D721Med (cell line): Measurements from ENCODE around the gene C22orf39.

Experiments
- DNase-seq: peaks from one replicate; pipeline ENCODE4 v3.0.0; 2011; ENCODE audit warnings: low spot score; ENCODE audit not compliant: insufficient read length
- FAIRE-seq: peaks from 2 replicates; lab custom pipeline; 2011; peaks lifted over from hg19 to GRCh38; lab: Jason Lieb, UNC
- CTCF ChIP-seq: IDR thresholded peaks from 2 replicates; pipeline ENCODE4 v1.5.1; 2012; ENCODE audit warnings: mild to moderate bottlenecking, control low read depth; ENCODE audit not compliant: insufficient read depth; ENCODE audit errors: missing control alignments

Gene C22orf39

GRCh38 chr22:19480789-19481188, 33.3 kb upstream of the C22orf39 start:
- DNase-seq (no peak), FAIRE-seq (no peak)
- TF ChIP-seq CTCF = no peak

GRCh38 chr22:19480173-19480568, 32.7 kb upstream of the C22orf39 start:
- FAIRE-seq (no peak), DNase-seq (no peak)
- TF ChIP-seq CTCF = no peak

GRCh38 chr22:19479355-19480172, 32.1 kb upstream of the C22orf39 start, which contains the start of gene CDC45:
Gene CDC45 (plus strand): TSS chr22:19479920. CDS start chr22:19479969, 49 bp downstream.
- TF ChIP-seq CTCF = no peak
- DNase-seq = peak; percentile 93
- peak; percentile 58 for FAIRE-seq

- TF ChIP-seq CTCF = no peak
- FAIRE-seq (no peak), DNase-seq (peak; percentile 45)
Observed at GRCh38 chr22:19478901-19479354, 31.4 kb upstream of the C22orf39 start, which contains the start of gene UFD1. Gene UFD1 (minus strand): TSS chr22:19479193. CDS start chr22:19479085, 108 bp downstream.

- no peak for TF ChIP-seq CTCF
- no peak for FAIRE-seq
- DNase-seq = no peak
Observed at GRCh38 chr22:19478045-19478900, 30.8 kb upstream of the C22orf39 start.

- DNase-seq (no peak), FAIRE-seq (no peak)
- TF ChIP-seq CTCF = peak; percentile 26
Observed at GRCh38 chr22:19477321-19478044, 30.0 kb upstream of the C22orf39 start.
